T-helper 2 cell treated with Interferon-gamma antibody and Interleukin-4, amounts not matched to agents 5 μg/mL and 100 μg/mL, for 36 hours (primary cell): ENCODE data around the gene CDPF1.

Experiments
- DNase-seq: peaks from one replicate; pipeline ENCODE4 v3.0.0; 2021; ENCODE audit warnings: low spot score
- H3K27ac Mint-ChIP-seq: one replicate; pipeline ENCODE4 v1.8.0; 2021; ENCODE audit warnings: mild to moderate bottlenecking, mixed read lengths
- H3K27me3 Mint-ChIP-seq: one replicate; pipeline ENCODE4 v1.8.0; 2021; ENCODE audit warnings: low read depth, mixed read lengths
- H3K36me3 Mint-ChIP-seq: one replicate; pipeline ENCODE4 v1.8.0; 2021; ENCODE audit warnings: low read depth, mixed read lengths
- H3K4me1 Mint-ChIP-seq: one replicate; pipeline ENCODE4 v1.8.0; 2021; ENCODE audit warnings: low read depth, mixed read lengths
- H3K4me3 Mint-ChIP-seq: one replicate; pipeline ENCODE4 v1.8.0; 2022; ENCODE audit warnings: mild to moderate bottlenecking, moderate library complexity, mixed read lengths
- H3K9me3 Mint-ChIP-seq: one replicate; pipeline ENCODE4 v1.8.0; 2021; ENCODE audit warnings: mixed read lengths

CDPF1 gene

GRCh38 chr22:46289244-46289891, 39.3 kb upstream of the CDPF1 start:
- Mint-ChIP-seq H3K4me3 (no peak overlapping the region), H3K4me1 (peaks cover 9% of the 10 kb centered on the region), H3K27me3 (no peaks in the 10 kb centered on the region), H3K9me3 (peaks cover 5% of the 10 kb centered on the region), H3K27ac (no peak overlapping the region), H3K36me3 (peaks cover 27% of the 10 kb centered on the region)
- DNase-seq = no peak

GRCh38 chr22:46288846-46289243, 38.8 kb upstream of the CDPF1 start:
- Mint-ChIP-seq H3K27me3 (no peaks in the 10 kb centered on the region), H3K4me1 (peaks cover 9% of the 10 kb centered on the region), H3K9me3 (peaks cover 5% of the 10 kb centered on the region), H3K27ac (no peak overlapping the region), H3K36me3 (peaks cover 28% of the 10 kb centered on the region), H3K4me3 (no peak overlapping the region)
- DNase-seq = no peak

- Mint-ChIP-seq H3K4me1 (peaks cover 9% of the 10 kb centered on the region), H3K27ac (peak overlapping the region; percentile 86)
- peak; percentile 18 for DNase-seq
Measured at GRCh38 chr22:46287873-46288751, 38.0 kb upstream of the CDPF1 start.

GRCh38 chr22:46286941-46287872, 37.1 kb upstream of the CDPF1 start:
- no peak for DNase-seq
- peaks cover 9% of the 10 kb centered on the region for H3K4me1 Mint-ChIP-seq
- H3K27ac Mint-ChIP-seq = peak overlapping the region; percentile 86
- H3K9me3 Mint-ChIP-seq = peaks cover 1% of the 10 kb centered on the region
- H3K27me3 Mint-ChIP-seq = no peaks in the 10 kb centered on the region
- H3K36me3 Mint-ChIP-seq = peaks cover 17% of the 10 kb centered on the region
- H3K4me3 Mint-ChIP-seq = peak overlapping the region; percentile 68

More at GRCh38 chr22:46287873-46288751, 38.0 kb upstream of the CDPF1 start:
- Mint-ChIP-seq H3K27me3 (no peaks in the 10 kb centered on the region), H3K9me3 (peaks cover 5% of the 10 kb centered on the region), H3K36me3 (peaks cover 25% of the 10 kb centered on the region), H3K4me3 (peak overlapping the region; percentile 68)

GRCh38 chr22:46286006-46286405, 35.9 kb upstream of the CDPF1 start:
- Mint-ChIP-seq H3K4me3 (no peak overlapping the region), H3K27ac (peak overlapping the region; percentile 15), H3K9me3 (no peaks in the 10 kb centered on the region), H3K27me3 (no peaks in the 10 kb centered on the region), H3K36me3 (peaks cover 20% of the 10 kb centered on the region), H3K4me1 (peaks cover 9% of the 10 kb centered on the region)
- DNase-seq = no peak

- Mint-ChIP-seq H3K27me3 (no peaks in the 10 kb centered on the region), H3K4me3 (no peak overlapping the region), H3K36me3 (peaks cover 17% of the 10 kb centered on the region), H3K9me3 (no peaks in the 10 kb centered on the region), H3K27ac (no peak overlapping the region), H3K4me1 (no peaks in the 10 kb centered on the region)
- no peak for DNase-seq
Measured at GRCh38 chr22:46281866-46282678, 32.0 kb upstream of the CDPF1 start.

GRCh38 chr22:46280999-46281623, 31.0 kb upstream of the CDPF1 start:
- H3K27me3 Mint-ChIP-seq = no peaks in the 10 kb centered on the region
- H3K27ac Mint-ChIP-seq = no peak overlapping the region
- H3K9me3 Mint-ChIP-seq = no peaks in the 10 kb centered on the region
- DNase-seq = no peak
- peaks cover 17% of the 10 kb centered on the region for H3K36me3 Mint-ChIP-seq
- H3K4me1 Mint-ChIP-seq = no peaks in the 10 kb centered on the region
- H3K4me3 Mint-ChIP-seq = no peak overlapping the region

GRCh38 chr22:46280063-46280817, 30.1 kb upstream of the CDPF1 start:
- H3K4me1 Mint-ChIP-seq = no peaks in the 10 kb centered on the region

GRCh38 chr22:46278656-46279645, 28.9 kb upstream of the CDPF1 start:
- Mint-ChIP-seq H3K9me3 (peaks cover 5% of the 10 kb centered on the region), H3K4me1 (no peaks in the 10 kb centered on the region), H3K36me3 (peaks cover 26% of the 10 kb centered on the region), H3K27ac (no peak overlapping the region), H3K27me3 (no peaks in the 10 kb centered on the region), H3K4me3 (no peak overlapping the region)
- DNase-seq = no peak

More at GRCh38 chr22:46280063-46280817, 30.1 kb upstream of the CDPF1 start:
- no peaks in the 10 kb centered on the region for H3K27me3 Mint-ChIP-seq
- no peak for DNase-seq
- H3K9me3 Mint-ChIP-seq = peaks cover 4% of the 10 kb centered on the region
- peaks cover 23% of the 10 kb centered on the region for H3K36me3 Mint-ChIP-seq
- H3K27ac Mint-ChIP-seq = no peak overlapping the region
- no peak overlapping the region for H3K4me3 Mint-ChIP-seq

GRCh38 chr22:46276563-46276962, 26.5 kb upstream of the CDPF1 start:
- H3K4me1 Mint-ChIP-seq = no peaks in the 10 kb centered on the region
- peaks cover 23% of the 10 kb centered on the region for H3K36me3 Mint-ChIP-seq
- H3K9me3 Mint-ChIP-seq = peaks cover 5% of the 10 kb centered on the region
- H3K27me3 Mint-ChIP-seq = no peaks in the 10 kb centered on the region
- no peak overlapping the region for H3K4me3 Mint-ChIP-seq
- H3K27ac Mint-ChIP-seq = no peak overlapping the region
- no peak for DNase-seq

GRCh38 chr22:46275455-46276122, 25.5 kb upstream of the CDPF1 start:
- no peak for DNase-seq
- Mint-ChIP-seq H3K9me3 (peaks cover 5% of the 10 kb centered on the region), H3K27ac (no peak overlapping the region), H3K4me1 (no peaks in the 10 kb centered on the region), H3K36me3 (peaks cover 23% of the 10 kb centered on the region), H3K4me3 (no peak overlapping the region), H3K27me3 (no peaks in the 10 kb centered on the region)
